GM06990 (cell line): ENCODE data around the gene GPR156.

Experiments
- DNase-seq: peaks from one replicate; pipeline ENCODE4 v3.0.0-alpha.2; 2011; ENCODE audit not compliant: insufficient read length; ENCODE audit errors: extremely low read depth
- H3K27me3 ChIP-seq: replicated peaks from 2 replicates; pipeline ENCODE4 v1.6.0; 2011; ENCODE audit warnings: low read length; ENCODE audit not compliant: control insufficient read depth, insufficient read depth
- H3K36me3 ChIP-seq: 2 replicates; pipeline ENCODE4 v1.5.1; 2011; ENCODE audit warnings: low read length; ENCODE audit not compliant: control insufficient read depth, insufficient read depth
- H3K4me3 ChIP-seq: replicated peaks from 2 replicates; pipeline ENCODE4 v1.5.1; 2011; ENCODE audit warnings: low read depth, mild to moderate bottlenecking, control low read depth, low read length
- CTCF ChIP-seq: IDR thresholded peaks from 2 replicates; pipeline ENCODE4 v1.5.1; 2011; ENCODE audit warnings: low read length, control low read depth, mild to moderate bottlenecking, inconsistent platforms; ENCODE audit not compliant: insufficient read depth, poor library complexity, severe bottlenecking

The GPR156 gene

DNA sequence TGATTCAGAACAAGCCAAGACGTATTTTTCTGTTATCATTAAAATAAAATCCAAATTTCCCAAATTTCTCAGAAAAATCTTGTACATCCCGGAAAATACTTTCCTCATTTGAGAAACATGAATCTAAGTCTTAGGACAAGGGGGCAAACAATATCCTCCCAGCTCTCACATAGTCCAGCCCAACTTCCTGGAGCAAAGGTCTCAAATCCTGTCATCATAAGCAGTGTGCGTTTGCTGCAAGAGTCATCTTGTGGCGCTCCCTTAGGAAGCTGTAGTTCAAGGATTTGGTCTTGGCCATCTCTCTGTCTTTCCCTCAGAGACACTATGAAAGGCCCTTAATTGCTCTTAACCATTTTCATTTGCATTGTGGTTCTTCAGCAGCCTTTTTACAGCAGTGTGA, 133.2 kb downstream of the GPR156 start:
- DNase-seq = no peak
- TF ChIP-seq CTCF = no peak
- H3K27me3 ChIP-seq = no peaks in the 10 kb centered on the region

GRCh38 chr3:120148187-120148949, 136.7 kb downstream of the GPR156 start:
- TF ChIP-seq CTCF = no peak
- Histone ChIP-seq H3K4me3 (no peak overlapping the region), H3K27me3 (no peaks in the 10 kb centered on the region), H3K36me3 (no peaks in the 10 kb centered on the region)
- DNase-seq = no peak

More for the DNA sequence above, 133.2 kb downstream of the GPR156 start:
- Histone ChIP-seq H3K4me3 (no peak overlapping the region), H3K36me3 (no peaks in the 10 kb centered on the region)

DNA sequence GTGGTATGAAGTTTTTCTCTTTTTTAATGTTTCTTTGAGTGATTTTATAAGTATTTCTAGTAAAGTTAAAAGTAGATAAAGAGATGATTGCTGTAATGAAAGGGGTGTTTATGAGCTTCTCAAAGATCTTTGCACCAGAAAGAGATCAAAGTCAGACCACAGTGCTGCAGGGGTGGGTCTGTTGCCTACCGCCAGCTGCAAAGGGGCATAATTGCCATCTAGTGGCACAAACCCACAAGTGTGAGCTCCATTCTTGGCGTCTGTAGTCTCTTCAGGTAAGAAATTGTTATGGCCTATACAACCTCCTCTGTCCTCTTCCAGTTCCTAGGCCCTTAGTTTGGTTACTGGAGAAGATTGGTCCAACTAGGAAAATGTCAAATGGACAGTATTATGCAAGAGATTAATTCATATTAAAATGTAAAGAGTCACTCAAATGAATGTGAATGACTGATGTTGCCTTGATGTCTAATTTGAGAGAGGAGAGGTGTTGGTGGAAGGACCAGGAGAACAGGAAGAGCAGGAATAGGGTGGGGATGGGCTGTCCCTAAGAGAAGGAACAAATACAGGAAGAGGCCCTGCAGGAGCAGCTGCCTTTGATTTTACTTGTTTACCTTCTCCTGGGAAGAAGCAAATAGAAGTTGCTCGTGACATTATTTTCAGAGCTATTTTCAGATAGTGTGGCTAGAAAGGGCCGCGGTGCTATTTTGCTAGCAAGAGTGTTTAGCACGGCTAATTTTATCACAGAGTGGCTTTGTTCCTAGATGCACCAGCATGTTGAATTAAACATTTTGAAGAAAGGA, 137.8 kb downstream of the GPR156 start:
- TF ChIP-seq CTCF = peak; percentile 57
- Histone ChIP-seq H3K36me3 (no peaks in the 10 kb centered on the region), H3K27me3 (no peaks in the 10 kb centered on the region), H3K4me3 (no peak overlapping the region)
- no peak for DNase-seq

- H3K4me3 ChIP-seq = no peak overlapping the region
- DNase-seq = no peak
These were observed 139.3 kb downstream of the GPR156 start for GRCh38 chr3:120145542-120146285.

GRCh38 chr3:120144267-120144666, 140.8 kb downstream of the GPR156 start:
- DNase-seq = no peak
- TF ChIP-seq CTCF = no peak

More at GRCh38 chr3:120145542-120146285, 139.3 kb downstream of the GPR156 start:
- no peaks in the 10 kb centered on the region for H3K36me3 ChIP-seq
- H3K27me3 ChIP-seq = no peaks in the 10 kb centered on the region
- TF ChIP-seq CTCF = no peak

More at GRCh38 chr3:120144267-120144666, 140.8 kb downstream of the GPR156 start:
- Histone ChIP-seq H3K4me3 (no peak overlapping the region), H3K36me3 (no peaks in the 10 kb centered on the region), H3K27me3 (no peaks in the 10 kb centered on the region)
